Endothelial cell of umbilical vein (primary cell): ENCODE data around the gene KCTD1. TPM values are rescaled to one million over a fixed set of nuclear protein-coding genes. Genes with fewer than 3 reads are reported as not detected.
"Not testable (repeated sequence)": the region's sequence is repeated elsewhere in the genome, so short reads cannot be mapped to it uniquely, and the experiment has no call there.

Experiments
- BruUV-seq: library from RNA; stranded (reverse); fragments of 400-500 nt; replicated peaks from 2 replicates; lab custom pipeline; 2021; lab: Mats Ljungman, UMichigan
- CTCF ChIA-PET: fragments of 300-600, 350-600 bp; sonication (Branson Sonifier 250); formaldehyde crosslinking; loops from one replicate; lab custom pipeline; 2021; ENCODE audit warnings: antibody characterized with exemption, inconsistent platforms; lab: Charles Lee
- POLR2A ChIA-PET: fragments of 300-600, 350-600 bp; sonication (Branson Sonifier 250); formaldehyde crosslinking; loops from one replicate; lab custom pipeline; 2021; ENCODE audit warnings: antibody characterized with exemption, inconsistent platforms; lab: Charles Lee
- DNase-seq: peaks from one replicate; pipeline ENCODE4 v3.0.0-alpha.2; 2011; ENCODE audit warnings: low read depth, low spot score
- FAIRE-seq: peaks from 2 replicates; lab custom pipeline; 2011; peaks lifted over from hg19 to GRCh38; lab: Jason Lieb, UNC
- H2AFZ ChIP-seq: 2 replicates; pipeline ENCODE4 v1.6.0; 2012; ENCODE audit warnings: low read depth, low read length, control low read depth, inconsistent platforms
- H3K27ac ChIP-seq: 2 replicates; pipeline ENCODE4 v1.5.1; 2011; ENCODE audit warnings: low read depth, mild to moderate bottlenecking, control low read depth, low read length, moderate library complexity; ENCODE audit not compliant: insufficient read depth
- H3K27me3 ChIP-seq, 2 experiments: 2 replicates each; pipeline versions ENCODE4 v1.6.0 to v1.6.1; 2011; ENCODE audit warnings: low read length in 2 of 2, mixed read lengths in 1 of 2; ENCODE audit not compliant: control insufficient read depth in 2 of 2, insufficient read depth in 2 of 2
- H3K36me3 ChIP-seq, 2 experiments: 2 replicates in 1 of 2; 3 replicates in 1 of 2; pipeline ENCODE4 v1.5.1; 2011; ENCODE audit warnings: low read length in 2 of 2, mild to moderate bottlenecking in 1 of 2, moderate library complexity in 1 of 2; ENCODE audit not compliant: control insufficient read depth in 2 of 2, insufficient read depth in 2 of 2; ENCODE audit errors: extremely low read depth in 1 of 2
- H3K4me1 ChIP-seq: 3 replicates; pipeline ENCODE4 v1.5.1; 2011; ENCODE audit warnings: mild to moderate bottlenecking, low read length; ENCODE audit not compliant: control insufficient read depth, insufficient read depth; ENCODE audit errors: extremely low read depth
- H3K4me2 ChIP-seq: 2 replicates; pipeline ENCODE4 v1.6.1; 2011; ENCODE audit warnings: low read length, control low read depth, mixed read lengths; ENCODE audit not compliant: insufficient read depth
- H3K4me3 ChIP-seq, 3 experiments: fragments of 200-600 bp in 1 of 3; sonication (generic), shearing (Covaris generic) in 1 of 3; replicated peaks in 1 of 3; 2 replicates each; pipeline ENCODE4 v1.5.1; 2011 to 2016; ENCODE audit warnings: control low read depth in 3 of 3, low read length in 3 of 3, mild to moderate bottlenecking in 2 of 3, inconsistent platforms in 1 of 3, low read depth in 1 of 3, moderate library complexity in 1 of 3; ENCODE audit not compliant: insufficient read depth in 1 of 3
- H3K79me2 ChIP-seq: 2 replicates; pipeline ENCODE4 v1.6.0; 2012; ENCODE audit warnings: low read length, inconsistent platforms; ENCODE audit not compliant: control insufficient read depth, insufficient read depth
- H3K9ac ChIP-seq: replicated peaks from 2 replicates; pipeline ENCODE3; 2011; ENCODE audit warnings: low read length, control low read depth; ENCODE audit not compliant: insufficient read depth; ENCODE audit errors: extremely low read depth
- H3K9me1 ChIP-seq: replicated peaks from 3 replicates; pipeline ENCODE4 v1.6.0; 2011; ENCODE audit warnings: mild to moderate bottlenecking, low read length; ENCODE audit not compliant: control insufficient read depth, insufficient read depth; ENCODE audit errors: extremely low read depth
- H3K9me3 ChIP-seq: replicated peaks from 2 replicates; pipeline ENCODE4 v1.5.1; 2012; ENCODE audit warnings: low read length, inconsistent platforms; ENCODE audit not compliant: control insufficient read depth, insufficient read depth
- H4K20me1 ChIP-seq: replicated peaks from 2 replicates; pipeline ENCODE3; 2011; ENCODE audit warnings: mild to moderate bottlenecking, low read length; ENCODE audit not compliant: control insufficient read depth, insufficient read depth; ENCODE audit errors: extremely low read depth
- FOS ChIP-seq: IDR thresholded peaks from 2 replicates; pipeline ENCODE4 v1.6.1; 2011; ENCODE audit warnings: mild to moderate bottlenecking, low read length, moderate library complexity, borderline replicate concordance; ENCODE audit not compliant: insufficient read depth
- GATA2 ChIP-seq: IDR thresholded peaks from 2 replicates; pipeline ENCODE4 v1.7.0; 2011; ENCODE audit warnings: low read depth, mild to moderate bottlenecking, moderate library complexity, mixed read lengths, low read length; ENCODE audit not compliant: insufficient read length, insufficient read depth
- POLR2AphosphoS5 ChIP-seq: IDR thresholded peaks from 2 replicates; pipeline ENCODE4 v1.6.1; 2012; ENCODE audit warnings: low read depth, mild to moderate bottlenecking, control low read depth, low read length, moderate library complexity; ENCODE audit not compliant: insufficient read depth
- dilution Hi-C: fragments of 300-500 bp; cut with MboI; formaldehyde crosslinking; loops from one replicate; pipeline ENCODE4 v1.15.0; 2019; ENCODE audit warnings: low sequenced_read_pairs; ENCODE audit not compliant: extremely low pct_ligation_motif_present
- intact Hi-C: fragments of 100-400 bp; cut with micrococcal nuclease; formaldehyde crosslinking; loops from one replicate; pipeline ENCODE4 v1.10.0; 2022
- polyA plus RNA-seq, 4 experiments: library from polyadenylated mRNA; depleted of rRNA in 3 of 4; stranded (reverse) in 3 of 4; unstranded in 1 of 4; fragments of >200 nt; gene quantifications; 2 replicates each; pipeline versions ENCODE4 v1.2.1 to v1.2.3, GENCODE V29; 2011 to 2012; ENCODE audit warnings: missing spikeins in 1 of 4
- total RNA-seq: library from RNA; stranded (reverse); gene quantifications from 2 replicates; pipeline ENCODE4 v1.2.3, GENCODE V29; 2021
- TF ChIP-seq, protein P1 (sequence below): IDR thresholded peaks from 2 replicates; pipeline ENCODE4 v1.6.1; 2011; ENCODE audit not compliant: insufficient read depth, insufficient read length
- TF ChIP-seq, protein P2 (sequence below), 2 donors: IDR thresholded peaks; 1 replicate in 1 of 2; 2 replicates in 1 of 2; pipeline ENCODE4 v1.5.1; 2011; ENCODE audit warnings: low read length in 2 of 2, mild to moderate bottlenecking in 2 of 2, moderate library complexity in 2 of 2, control low read depth in 1 of 2, inconsistent platforms in 1 of 2, low read depth in 1 of 2; ENCODE audit not compliant: insufficient read depth in 1 of 2; ENCODE audit errors: extremely low read depth in 1 of 2

The KCTD1 gene
- total and polyA plus RNA-seq, 2 donors (not counting 3 experiments of a cell fraction or from before 2014, with no cell fraction given): 6.1 to 12.1 TPM

DNA sequence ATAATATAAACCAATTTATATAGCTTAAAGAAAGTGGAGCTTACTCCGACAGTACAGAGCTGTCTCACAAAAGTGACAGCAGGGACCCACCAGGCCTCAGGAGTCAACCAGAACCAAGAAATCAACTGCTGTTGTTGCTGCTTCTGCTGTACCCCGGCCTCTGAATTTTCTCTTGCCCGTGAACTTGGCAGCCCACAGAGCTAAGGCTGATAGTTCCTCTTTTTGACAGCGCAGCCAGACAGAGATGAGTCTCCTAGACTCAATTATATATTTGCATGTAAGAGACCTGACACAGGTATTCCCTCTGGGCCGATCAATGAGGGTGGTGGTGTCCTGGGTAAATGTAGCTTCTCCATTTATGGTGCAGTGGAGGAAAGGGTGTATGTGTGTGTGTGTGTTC is 109.4 kb downstream of the KCTD1 start:
- H3K4me2 ChIP-seq: no peak overlapping the region
- no peaks in the 10 kb centered on the region for H3K4me1 ChIP-seq
- H3K9me3 ChIP-seq: no peaks in the 10 kb centered on the region
- no peak for DNase-seq
- H4K20me1 ChIP-seq: no peaks in the 10 kb centered on the region
- intact Hi-C loops (no loop called here), dilution Hi-C loops (no loop called here)
- no TSS peak for BruUV-seq
- H3K36me3 ChIP-seq: no peaks in the 10 kb centered on the region
- POLR2A ChIA-PET: no interaction called here
- TF ChIP-seq FOS: no peak
- no peak for TF ChIP-seq GATA2
- no peak for TF ChIP-seq POLR2AphosphoS5
- TF ChIP-seq, protein P1, sequence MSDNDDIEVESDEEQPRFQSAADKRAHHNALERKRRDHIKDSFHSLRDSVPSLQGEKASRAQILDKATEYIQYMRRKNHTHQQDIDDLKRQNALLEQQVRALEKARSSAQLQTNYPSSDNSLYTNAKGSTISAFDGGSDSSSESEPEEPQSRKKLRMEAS: no peak
- TF ChIP-seq, protein P2, sequence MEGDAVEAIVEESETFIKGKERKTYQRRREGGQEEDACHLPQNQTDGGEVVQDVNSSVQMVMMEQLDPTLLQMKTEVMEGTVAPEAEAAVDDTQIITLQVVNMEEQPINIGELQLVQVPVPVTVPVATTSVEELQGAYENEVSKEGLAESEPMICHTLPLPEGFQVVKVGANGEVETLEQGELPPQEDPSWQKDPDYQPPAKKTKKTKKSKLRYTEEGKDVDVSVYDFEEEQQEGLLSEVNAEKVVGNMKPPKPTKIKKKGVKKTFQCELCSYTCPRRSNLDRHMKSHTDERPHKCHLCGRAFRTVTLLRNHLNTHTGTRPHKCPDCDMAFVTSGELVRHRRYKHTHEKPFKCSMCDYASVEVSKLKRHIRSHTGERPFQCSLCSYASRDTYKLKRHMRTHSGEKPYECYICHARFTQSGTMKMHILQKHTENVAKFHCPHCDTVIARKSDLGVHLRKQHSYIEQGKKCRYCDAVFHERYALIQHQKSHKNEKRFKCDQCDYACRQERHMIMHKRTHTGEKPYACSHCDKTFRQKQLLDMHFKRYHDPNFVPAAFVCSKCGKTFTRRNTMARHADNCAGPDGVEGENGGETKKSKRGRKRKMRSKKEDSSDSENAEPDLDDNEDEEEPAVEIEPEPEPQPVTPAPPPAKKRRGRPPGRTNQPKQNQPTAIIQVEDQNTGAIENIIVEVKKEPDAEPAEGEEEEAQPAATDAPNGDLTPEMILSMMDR (IDR thresholded peaks at IDR 0.05; ENCODE audit: extremely low read depth in 1 of 2, insufficient read depth in 1 of 2, low read depth in 1 of 2, low read length in 2 of 2): no peak
- CTCF ChIA-PET: interaction anchor here (1.0 to 2.1 kb wide), 4 partner anchors 15 to 109 kb away, joined by 3 to 7 read pairs (median 4); partner anchors contain the start of gene KCTD1
- no peak overlapping the region for H2AFZ ChIP-seq
- no peaks in the 10 kb centered on the region for H3K9me1 ChIP-seq
- no peak overlapping the region for H3K4me3 ChIP-seq
- no peak for FAIRE-seq
- H3K27ac ChIP-seq: no peak overlapping the region
- no peaks in the 10 kb centered on the region for H3K79me2 ChIP-seq
- H3K9ac ChIP-seq: no peak overlapping the region
- H3K27me3 ChIP-seq: peaks cover 10 to 16% of the 10 kb centered on the region in 2 experiments

DNA sequence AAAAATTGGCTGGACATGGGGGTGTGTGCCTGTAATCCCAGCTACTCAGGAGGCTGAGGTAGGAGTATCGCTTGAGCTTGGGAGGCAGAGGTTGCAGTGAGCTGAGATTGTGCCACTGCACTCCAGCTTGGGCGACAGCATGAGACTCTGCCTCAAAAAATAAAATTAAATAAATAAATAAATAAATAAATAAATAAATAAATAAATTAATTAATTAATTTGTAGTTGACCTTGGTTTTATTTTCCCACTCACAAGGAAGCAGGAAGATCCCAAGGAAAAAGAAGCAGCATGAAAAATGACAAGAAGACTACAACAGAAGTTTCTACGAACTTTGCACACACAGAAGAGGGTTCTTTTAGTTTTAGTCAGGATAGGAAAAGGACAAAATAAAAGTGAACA is 110.7 kb downstream of the KCTD1 start:
- H4K20me1 ChIP-seq, H3K4me1 ChIP-seq, H3K4me2 ChIP-seq, BruUV-seq, FAIRE-seq, H3K9me3 ChIP-seq, H3K9ac ChIP-seq, dilution Hi-C loops, H3K9me1 ChIP-seq, DNase-seq, H2AFZ ChIP-seq, H3K36me3 ChIP-seq, H3K4me3 ChIP-seq, POLR2A ChIA-PET, H3K79me2 ChIP-seq, intact Hi-C loops, H3K27ac ChIP-seq: not testable (repeated sequence)
- CTCF ChIA-PET: interaction anchor here (1.2 to 1.3 kb wide), 2 partner anchors 10 to 13 kb away, joined by 3 read pairs; no protein-coding TSS in a partner anchor
- H3K27me3 ChIP-seq: peaks cover 10 to 13% of the 10 kb centered on the region in 2 experiments
